ENCODE data around the gene RNASEH1.
"Not testable (repeated sequence)": the region's sequence is repeated elsewhere in the genome, so short reads cannot be mapped to it uniquely, and the experiment has no call there.

The RNASEH1 gene

DNA sequence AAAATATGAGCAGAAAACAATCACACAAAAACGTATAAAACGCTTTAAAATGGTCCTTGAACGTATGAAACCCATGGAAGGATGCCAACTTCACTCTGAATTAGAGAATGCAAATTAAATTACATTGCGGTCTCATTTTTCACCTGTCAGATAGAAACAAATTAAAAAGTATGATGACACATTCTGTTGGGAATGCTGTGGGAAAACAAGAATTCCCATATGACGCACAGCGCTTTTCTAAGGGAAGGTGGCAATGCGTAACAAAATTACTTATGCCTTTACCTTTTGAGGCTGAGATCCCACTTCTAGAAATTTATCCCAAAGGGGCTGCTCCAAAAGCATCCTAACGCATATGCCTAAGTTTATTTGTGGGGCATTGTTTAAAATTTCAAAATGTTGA is 13.2 kb upstream of the RNASEH1 start:
- H2AFZ ChIP-seq (ENCODE audit: low read depth, low read length, severe bottlenecking), result no peak overlapping the region

DNA sequence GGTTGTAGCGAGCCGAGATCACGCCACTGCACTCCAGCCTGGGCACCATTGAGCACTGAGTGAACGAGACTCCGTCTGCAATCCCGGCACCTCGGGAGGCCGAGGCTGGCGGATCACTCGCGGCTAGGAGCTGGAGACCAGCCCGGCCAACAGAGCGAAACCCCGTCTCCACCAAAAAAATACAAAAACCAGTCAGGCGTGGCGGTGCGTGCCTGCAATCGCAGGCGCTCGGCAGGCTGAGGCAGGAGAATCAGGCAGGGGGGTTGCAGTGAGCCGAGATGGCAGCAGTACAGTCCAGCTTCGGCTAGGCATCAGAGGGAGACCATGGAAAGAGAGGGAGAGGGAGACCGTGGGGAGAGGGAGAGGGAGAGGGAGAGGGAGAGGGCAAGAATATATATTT is 11.5 kb upstream of the RNASEH1 start:
- not testable (repeated sequence) for H3F3A ChIP-seq (ENCODE audit: insufficient read depth); H4K20me1 ChIP-seq (ENCODE audit: low read depth, low read length); H3K27me3 ChIP-seq (ENCODE audit: low read length); H3K79me2 ChIP-seq (ENCODE audit: insufficient read depth, low read length); H3K9me3 ChIP-seq (ENCODE audit: insufficient read depth, low read length); H3K27ac ChIP-seq (ENCODE audit: low read depth, low read length); H3K4me3 ChIP-seq (ENCODE audit: insufficient read depth, low read length, poor library complexity, severe bottlenecking); H3K36me3 ChIP-seq (ENCODE audit: low read length); H3K9ac ChIP-seq (ENCODE audit: low read length); H2AFZ ChIP-seq (ENCODE audit: low read depth, low read length, severe bottlenecking); H3K4me2 ChIP-seq (ENCODE audit: low read depth, low read length, poor library complexity, severe bottlenecking); H3K9me2 ChIP-seq (replicated peaks; ENCODE audit: insufficient read depth, low read length)

More for the DNA sequence above, 13.2 kb upstream of the RNASEH1 start:
- H3K9ac ChIP-seq (ENCODE audit: low read length), result no peak overlapping the region
- no peaks in the 10 kb centered on the region for H3K27me3 ChIP-seq (ENCODE audit: low read length)
- no peaks in the 10 kb centered on the region for H3K9me3 ChIP-seq (ENCODE audit: insufficient read depth, low read length)
- no peak overlapping the region for H3K4me2 ChIP-seq (ENCODE audit: low read depth, low read length, poor library complexity, severe bottlenecking)
- peaks cover 11% of the 10 kb centered on the region for H3K79me2 ChIP-seq (ENCODE audit: insufficient read depth, low read length)
- H3F3A ChIP-seq (ENCODE audit: insufficient read depth), result no peaks in the 10 kb centered on the region
- H3K9me2 ChIP-seq (replicated peaks; ENCODE audit: insufficient read depth, low read length), result no peaks in the 10 kb centered on the region
- peaks cover 2% of the 10 kb centered on the region for H3K36me3 ChIP-seq (ENCODE audit: low read length)
- no peak overlapping the region for H3K27ac ChIP-seq (ENCODE audit: low read depth, low read length)
- TF ChIP-seq, protein P1, sequence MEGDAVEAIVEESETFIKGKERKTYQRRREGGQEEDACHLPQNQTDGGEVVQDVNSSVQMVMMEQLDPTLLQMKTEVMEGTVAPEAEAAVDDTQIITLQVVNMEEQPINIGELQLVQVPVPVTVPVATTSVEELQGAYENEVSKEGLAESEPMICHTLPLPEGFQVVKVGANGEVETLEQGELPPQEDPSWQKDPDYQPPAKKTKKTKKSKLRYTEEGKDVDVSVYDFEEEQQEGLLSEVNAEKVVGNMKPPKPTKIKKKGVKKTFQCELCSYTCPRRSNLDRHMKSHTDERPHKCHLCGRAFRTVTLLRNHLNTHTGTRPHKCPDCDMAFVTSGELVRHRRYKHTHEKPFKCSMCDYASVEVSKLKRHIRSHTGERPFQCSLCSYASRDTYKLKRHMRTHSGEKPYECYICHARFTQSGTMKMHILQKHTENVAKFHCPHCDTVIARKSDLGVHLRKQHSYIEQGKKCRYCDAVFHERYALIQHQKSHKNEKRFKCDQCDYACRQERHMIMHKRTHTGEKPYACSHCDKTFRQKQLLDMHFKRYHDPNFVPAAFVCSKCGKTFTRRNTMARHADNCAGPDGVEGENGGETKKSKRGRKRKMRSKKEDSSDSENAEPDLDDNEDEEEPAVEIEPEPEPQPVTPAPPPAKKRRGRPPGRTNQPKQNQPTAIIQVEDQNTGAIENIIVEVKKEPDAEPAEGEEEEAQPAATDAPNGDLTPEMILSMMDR (IDR thresholded peaks at IDR 0.05; ENCODE audit: insufficient read depth, low read length, poor library complexity, severe bottlenecking), result no peak
- no peak for TF ChIP-seq EZH2phosphoT487 (conservative IDR thresholded peaks at IDR 0.05; ENCODE audit: low read length)
- H3K4me3 ChIP-seq (ENCODE audit: insufficient read depth, low read length, poor library complexity, severe bottlenecking), result no peak overlapping the region
- H4K20me1 ChIP-seq (ENCODE audit: low read depth, low read length), result peaks cover 5% of the 10 kb centered on the region; the same call in 1 of the 2 replicates

DNA sequence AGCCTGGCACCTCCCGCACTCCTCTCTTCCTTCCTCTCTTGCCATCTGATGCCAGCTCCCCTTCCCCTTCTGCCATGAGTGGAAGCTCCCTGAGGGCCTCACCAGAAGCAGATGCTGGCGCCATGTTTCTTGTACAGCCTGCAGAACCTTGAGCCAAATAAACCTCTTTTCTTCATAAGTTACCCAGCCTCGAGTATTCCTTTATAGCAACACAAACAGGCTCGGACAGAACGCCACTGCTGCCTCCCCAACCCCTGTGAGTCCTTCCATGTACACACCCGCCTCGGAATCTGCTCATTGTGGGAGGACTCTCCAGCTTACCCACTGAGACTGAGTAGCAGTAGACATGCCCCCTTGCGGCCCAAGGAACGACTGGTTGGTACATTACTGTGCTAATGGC is 8.7 kb upstream of the RNASEH1 start:
- Histone ChIP-seq H2AFZ (ENCODE audit: low read depth, low read length, severe bottlenecking) (no peak overlapping the region), H3K9me2 (replicated peaks; ENCODE audit: insufficient read depth, low read length) (no peaks in the 10 kb centered on the region), H4K20me1 (ENCODE audit: low read depth, low read length) (no peaks in the 10 kb centered on the region), H3K9ac (ENCODE audit: low read length) (no peak overlapping the region), H3K4me3 (ENCODE audit: insufficient read depth, low read length, poor library complexity, severe bottlenecking) (no peak overlapping the region), H3K27me3 (ENCODE audit: low read length) (no peaks in the 10 kb centered on the region), H3F3A (ENCODE audit: insufficient read depth) (no peaks in the 10 kb centered on the region), H3K4me2 (ENCODE audit: low read depth, low read length, poor library complexity, severe bottlenecking) (no peak overlapping the region), H3K36me3 (ENCODE audit: low read length) (no peaks in the 10 kb centered on the region), H3K27ac (ENCODE audit: low read depth, low read length) (no peak overlapping the region), H3K9me3 (ENCODE audit: insufficient read depth, low read length) (no peaks in the 10 kb centered on the region), H3K79me2 (ENCODE audit: insufficient read depth, low read length) (no peaks in the 10 kb centered on the region)
- TF ChIP-seq, protein P1 (IDR thresholded peaks at IDR 0.05; ENCODE audit: insufficient read depth, low read length, poor library complexity, severe bottlenecking), result no peak
- no peak for TF ChIP-seq EZH2phosphoT487 (conservative IDR thresholded peaks at IDR 0.05; ENCODE audit: low read length)

DNA sequence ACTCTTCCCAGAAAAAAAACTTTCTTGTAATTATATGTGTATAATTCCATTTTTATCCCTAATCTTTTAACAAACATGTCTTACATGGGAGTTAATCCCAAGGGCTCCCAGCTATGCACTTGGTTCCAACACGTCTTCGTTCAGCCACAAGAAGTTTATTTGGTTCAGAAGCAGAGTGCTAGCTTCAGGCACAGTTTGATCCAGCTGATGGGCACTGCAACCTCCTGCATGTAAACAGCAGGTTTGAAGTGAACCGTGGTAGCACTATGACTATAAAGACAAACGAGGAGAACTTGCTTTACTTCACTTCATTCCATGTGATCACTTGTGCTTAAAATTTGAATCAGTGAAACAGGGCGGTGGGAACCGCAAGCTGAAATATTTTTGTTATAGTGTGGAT is 7.0 kb upstream of the RNASEH1 start:
- TF ChIP-seq, protein P1 (IDR thresholded peaks at IDR 0.05; ENCODE audit: insufficient read depth, low read length, poor library complexity, severe bottlenecking), result no peak
- TF ChIP-seq EZH2phosphoT487 (conservative IDR thresholded peaks at IDR 0.05; ENCODE audit: low read length), result no peak

More for the DNA sequence above, 7.0 kb upstream of the RNASEH1 start:
- Histone ChIP-seq H3K79me2 (ENCODE audit: insufficient read depth, low read length) (no peaks in the 10 kb centered on the region), H3K9ac (ENCODE audit: low read length) (no peak overlapping the region), H2AFZ (ENCODE audit: low read depth, low read length, severe bottlenecking) (no peak overlapping the region), H3K4me3 (ENCODE audit: insufficient read depth, low read length, poor library complexity, severe bottlenecking) (no peak overlapping the region), H3K27me3 (ENCODE audit: low read length) (no peaks in the 10 kb centered on the region), H3F3A (ENCODE audit: insufficient read depth) (no peaks in the 10 kb centered on the region), H3K27ac (ENCODE audit: low read depth, low read length) (no peak overlapping the region), H3K36me3 (ENCODE audit: low read length) (no peaks in the 10 kb centered on the region), H4K20me1 (ENCODE audit: low read depth, low read length) (no peaks in the 10 kb centered on the region), H3K9me2 (replicated peaks; ENCODE audit: insufficient read depth, low read length) (no peaks in the 10 kb centered on the region), H3K4me2 (ENCODE audit: low read depth, low read length, poor library complexity, severe bottlenecking) (no peak overlapping the region), H3K9me3 (ENCODE audit: insufficient read depth, low read length) (no peaks in the 10 kb centered on the region)

Data from SU-DHL-6 (cell line).